Lower leg skin (tissue), 3 donors: Measurements from ENCODE around the gene SLC6A12.

Experiments used
- CTCF ChIP-seq, 3 donors: fragments of 450-650 bp; IDR thresholded peaks; one replicate each; pipeline ENCODE4 v1.5.1; 2016; ENCODE audit warnings: antibody characterized with exemption in 3 of 3, mild to moderate bottlenecking in 3 of 3, moderate library complexity in 2 of 3
- POLR2A ChIP-seq, 2 donors: fragments of 450-650 bp; IDR thresholded peaks; one replicate each; pipeline ENCODE4 v1.6.1; 2016 to 2017; ENCODE audit warnings: antibody characterized with exemption in 2 of 2, mild to moderate bottlenecking in 1 of 2, moderate library complexity in 1 of 2

DNA sequence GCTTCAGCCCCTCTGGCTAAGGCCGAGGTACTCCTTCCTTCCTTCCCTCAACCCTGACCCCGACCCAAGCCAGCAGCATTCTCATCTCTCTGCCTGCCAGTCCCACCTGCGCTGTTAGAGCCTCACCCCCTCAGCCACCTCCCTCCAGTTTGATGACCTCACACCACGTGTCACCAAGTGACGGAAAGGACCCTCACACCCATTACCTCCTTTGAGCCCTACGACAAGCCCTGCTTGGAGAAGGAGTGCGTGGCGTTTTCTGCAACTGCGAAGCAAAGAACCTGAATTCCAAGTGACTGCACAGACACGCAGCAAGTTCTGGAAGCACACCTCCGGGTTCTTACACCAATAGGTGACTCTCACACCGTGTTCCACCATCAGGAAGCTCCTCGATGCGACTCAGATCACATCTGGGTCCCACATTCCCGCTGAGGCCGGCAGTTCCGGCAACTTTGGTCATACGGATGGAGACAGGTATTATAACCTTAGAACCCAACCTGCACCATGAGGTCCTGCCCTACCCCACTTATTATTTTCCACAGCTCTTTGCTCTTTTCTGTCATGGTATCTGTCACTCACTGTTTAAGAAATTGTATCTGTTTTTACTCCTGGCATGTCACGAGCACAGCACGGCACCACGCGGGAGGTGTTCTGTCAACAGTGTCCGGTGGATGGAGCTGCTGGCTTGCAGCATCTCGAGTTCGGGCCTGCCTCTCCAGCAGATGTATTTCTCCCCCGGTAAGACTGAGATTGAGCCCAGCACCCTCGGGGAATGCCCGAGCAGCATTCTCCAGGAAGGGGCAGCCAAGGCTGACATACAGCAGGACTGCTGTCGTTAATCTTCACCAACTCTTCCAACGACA is 5.0 kb upstream of the SLC6A12 start:
- no peak for TF ChIP-seq CTCF (IDR thresholded peaks at IDR 0.05)
- no peak for TF ChIP-seq POLR2A (IDR thresholded peaks at IDR 0.05)
